Measurements from ENCODE around the gene ICE1. TPM values are rescaled to one million over a fixed set of nuclear protein-coding genes. Genes with fewer than 3 reads are reported as not detected.
A peak's percentile ranks its signal among the peaks of the same experiment; 100 is the strongest.

The ICE1 gene
- total RNA-seq, 1 experiment from 2014 or later = 30.6 TPM

DNA sequence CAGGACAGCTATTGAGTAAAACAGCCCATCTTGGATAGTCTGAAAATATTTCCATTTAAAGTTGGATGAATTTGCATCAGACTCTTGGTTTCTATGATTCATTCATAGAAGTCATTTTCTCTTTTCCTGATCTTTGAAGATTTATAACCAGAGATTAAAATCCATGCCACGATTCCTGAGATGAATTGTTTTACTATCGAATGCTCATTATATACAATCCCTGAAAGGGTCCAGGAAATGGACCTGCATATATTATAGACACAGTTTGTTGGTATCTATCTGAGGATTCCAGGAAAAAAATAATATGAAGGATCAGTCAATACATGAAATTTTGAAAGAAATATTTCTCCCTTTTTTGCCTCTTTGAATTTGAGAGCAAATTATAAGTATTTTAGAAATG is 99.0 kb downstream of the ICE1 start:
- H3K27ac Mint-ChIP-seq (ENCODE audit: unreplicated experiment) = no peak overlapping the region
- TF ChIP-seq, protein P1, sequence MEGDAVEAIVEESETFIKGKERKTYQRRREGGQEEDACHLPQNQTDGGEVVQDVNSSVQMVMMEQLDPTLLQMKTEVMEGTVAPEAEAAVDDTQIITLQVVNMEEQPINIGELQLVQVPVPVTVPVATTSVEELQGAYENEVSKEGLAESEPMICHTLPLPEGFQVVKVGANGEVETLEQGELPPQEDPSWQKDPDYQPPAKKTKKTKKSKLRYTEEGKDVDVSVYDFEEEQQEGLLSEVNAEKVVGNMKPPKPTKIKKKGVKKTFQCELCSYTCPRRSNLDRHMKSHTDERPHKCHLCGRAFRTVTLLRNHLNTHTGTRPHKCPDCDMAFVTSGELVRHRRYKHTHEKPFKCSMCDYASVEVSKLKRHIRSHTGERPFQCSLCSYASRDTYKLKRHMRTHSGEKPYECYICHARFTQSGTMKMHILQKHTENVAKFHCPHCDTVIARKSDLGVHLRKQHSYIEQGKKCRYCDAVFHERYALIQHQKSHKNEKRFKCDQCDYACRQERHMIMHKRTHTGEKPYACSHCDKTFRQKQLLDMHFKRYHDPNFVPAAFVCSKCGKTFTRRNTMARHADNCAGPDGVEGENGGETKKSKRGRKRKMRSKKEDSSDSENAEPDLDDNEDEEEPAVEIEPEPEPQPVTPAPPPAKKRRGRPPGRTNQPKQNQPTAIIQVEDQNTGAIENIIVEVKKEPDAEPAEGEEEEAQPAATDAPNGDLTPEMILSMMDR (IDR thresholded peaks at IDR 0.05; ENCODE audit: insufficient read depth in 1 of 2, low read depth in 1 of 2, low read length in 1 of 2, severe bottlenecking in 1 of 2, unreplicated experiment in 1 of 2) = no peak
- CTCF ChIA-PET = no interaction called here

DNA sequence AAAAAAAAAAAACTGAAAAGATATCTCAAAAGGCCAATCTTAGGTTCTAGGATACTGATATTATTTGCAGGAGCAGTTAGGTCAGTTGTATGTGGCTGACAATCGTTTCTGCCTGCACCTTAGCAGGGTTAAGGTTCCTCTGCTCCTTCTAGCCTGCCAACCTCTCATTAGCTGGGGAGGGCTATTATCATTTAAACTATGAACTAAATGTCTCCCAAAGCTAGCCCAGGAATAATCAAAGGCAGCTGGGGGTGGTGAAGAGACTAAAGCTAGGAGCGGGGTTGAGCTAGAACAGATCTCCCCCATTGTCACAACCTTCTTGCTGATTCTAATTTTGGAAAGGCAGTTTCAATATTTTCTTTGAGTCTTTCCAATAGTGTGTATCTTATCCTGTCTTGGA is 99.9 kb downstream of the ICE1 start:
- peaks cover 3% of the 10 kb centered on the region; the same call in 1 of the 2 replicates for H3K9me3 ChIP-seq
- H3K4me3 Mint-ChIP-seq (ENCODE audit: unreplicated experiment) = no peak overlapping the region
- peaks cover 21% of the 10 kb centered on the region for H3K9me3 Mint-ChIP-seq (ENCODE audit: unreplicated experiment)
- intact Hi-C loops (cut with micrococcal nuclease; ENCODE audit: unreplicated experiment) = no loop called here
- H3K27me3 Mint-ChIP-seq (ENCODE audit: insufficient read depth, unreplicated experiment) = no peaks in the 10 kb centered on the region
- no peaks in the 10 kb centered on the region for H3K36me3 ChIP-seq (ENCODE audit: control insufficient read depth, insufficient read depth, low read length)
- no peaks in the 10 kb centered on the region for H3K36me3 Mint-ChIP-seq (ENCODE audit: insufficient read depth, unreplicated experiment)
- peaks cover 16% of the 10 kb centered on the region for H3K4me1 Mint-ChIP-seq (ENCODE audit: low read depth, unreplicated experiment)
- H3K27me3 ChIP-seq (replicated peaks; ENCODE audit: control insufficient read depth, insufficient read depth, low read length) = no peaks in the 10 kb centered on the region
- no peak overlapping the region for H3K27ac Mint-ChIP-seq (ENCODE audit: unreplicated experiment)
- H3K4me3 ChIP-seq (ENCODE audit: low read depth, low read length) = no peak overlapping the region
- H3K4me1 ChIP-seq = peaks cover 19% of the 10 kb centered on the region
- ChIA-PET POLR2A (no interaction called here), CTCF (no interaction called here)
- no TSS peak for BruUV-seq (replicated peaks)
- TF ChIP-seq, protein P1 (IDR thresholded peaks at IDR 0.05; ENCODE audit: insufficient read depth in 1 of 2, low read depth in 1 of 2, low read length in 1 of 2, severe bottlenecking in 1 of 2, unreplicated experiment in 1 of 2) = no peak
- DNase-seq = no peak

More for the DNA sequence above, 99.0 kb downstream of the ICE1 start:
- Histone ChIP-seq H3K4me3 (ENCODE audit: low read depth, low read length) (no peak overlapping the region), H3K36me3 (ENCODE audit: control insufficient read depth, insufficient read depth, low read length) (no peaks in the 10 kb centered on the region), H3K4me1 (peaks cover 19% of the 10 kb centered on the region), H3K27me3 (replicated peaks; ENCODE audit: control insufficient read depth, insufficient read depth, low read length) (no peaks in the 10 kb centered on the region), H3K9me3 (peaks cover 3% of the 10 kb centered on the region; the same call in 1 of the 2 replicates)
- Mint-ChIP-seq H3K4me3 (ENCODE audit: unreplicated experiment) (no peak overlapping the region), H3K9me3 (ENCODE audit: unreplicated experiment) (peaks cover 28% of the 10 kb centered on the region), H3K4me1 (ENCODE audit: low read depth, unreplicated experiment) (peaks cover 16% of the 10 kb centered on the region), H3K36me3 (ENCODE audit: insufficient read depth, unreplicated experiment) (no peaks in the 10 kb centered on the region), H3K27me3 (ENCODE audit: insufficient read depth, unreplicated experiment) (no peaks in the 10 kb centered on the region)
- POLR2A ChIA-PET = no interaction called here
- no TSS peak for BruUV-seq (replicated peaks)
- DNase-seq = no peak
- intact Hi-C loops (cut with micrococcal nuclease; ENCODE audit: unreplicated experiment) = no loop called here

DNA sequence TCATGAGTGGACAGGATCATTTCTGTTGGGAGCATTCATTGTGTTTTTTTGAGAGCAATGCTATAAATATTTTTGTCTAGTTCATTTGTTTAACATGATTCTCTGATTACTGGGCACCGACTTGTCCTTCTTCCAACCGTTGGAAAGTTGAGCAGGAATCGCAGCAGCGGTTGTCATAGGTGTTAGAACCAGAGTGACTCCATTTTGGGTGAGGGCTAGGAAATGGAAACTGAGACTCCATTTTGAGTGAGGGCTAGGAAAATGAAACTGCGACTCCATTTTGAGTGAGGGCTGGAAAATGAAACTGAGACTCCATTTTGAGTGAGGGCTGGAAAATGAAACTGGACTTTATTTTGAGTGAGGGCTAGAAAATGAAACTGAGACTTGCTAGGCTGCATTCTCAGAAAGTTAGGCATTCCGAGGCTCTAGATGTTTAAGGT is 100.6 kb downstream of the ICE1 start:
- Histone ChIP-seq H3K27me3 (replicated peaks; ENCODE audit: control insufficient read depth, insufficient read depth, low read length) (no peaks in the 10 kb centered on the region), H3K9me3 (peaks cover 3% of the 10 kb centered on the region; the same call in 1 of the 2 replicates), H3K4me3 (ENCODE audit: low read depth, low read length) (no peak overlapping the region), H3K36me3 (ENCODE audit: control insufficient read depth, insufficient read depth, low read length) (no peaks in the 10 kb centered on the region), H3K4me1 (peaks cover 19% of the 10 kb centered on the region)
- intact Hi-C loops (cut with micrococcal nuclease; ENCODE audit: unreplicated experiment) = no loop called here
- POLR2A ChIA-PET = no interaction called here
- no TSS peak for BruUV-seq (replicated peaks)
- DNase-seq = peak in 1 of 2 experiments; percentile 25
- Mint-ChIP-seq H3K9me3 (ENCODE audit: unreplicated experiment) (peaks cover 21% of the 10 kb centered on the region), H3K4me1 (ENCODE audit: low read depth, unreplicated experiment) (peaks cover 16% of the 10 kb centered on the region), H3K4me3 (ENCODE audit: unreplicated experiment) (no peak overlapping the region), H3K27ac (ENCODE audit: unreplicated experiment) (peak overlapping the region; percentile 70), H3K27me3 (ENCODE audit: insufficient read depth, unreplicated experiment) (no peaks in the 10 kb centered on the region), H3K36me3 (ENCODE audit: insufficient read depth, unreplicated experiment) (no peaks in the 10 kb centered on the region)
- TF ChIP-seq, protein P1 (IDR thresholded peaks at IDR 0.05; ENCODE audit: insufficient read depth in 1 of 2, low read depth in 1 of 2, low read length in 1 of 2, severe bottlenecking in 1 of 2, unreplicated experiment in 1 of 2) = no peak
- CTCF ChIA-PET = no interaction called here
